ENCODE results near the gene TCP1. TPM values are rescaled to one million over a fixed set of nuclear protein-coding genes. Genes with fewer than 3 reads are reported as not detected.

Gene TCP1
- total RNA-seq, 1 donor from 2014 or later, result 112 TPM

DNA sequence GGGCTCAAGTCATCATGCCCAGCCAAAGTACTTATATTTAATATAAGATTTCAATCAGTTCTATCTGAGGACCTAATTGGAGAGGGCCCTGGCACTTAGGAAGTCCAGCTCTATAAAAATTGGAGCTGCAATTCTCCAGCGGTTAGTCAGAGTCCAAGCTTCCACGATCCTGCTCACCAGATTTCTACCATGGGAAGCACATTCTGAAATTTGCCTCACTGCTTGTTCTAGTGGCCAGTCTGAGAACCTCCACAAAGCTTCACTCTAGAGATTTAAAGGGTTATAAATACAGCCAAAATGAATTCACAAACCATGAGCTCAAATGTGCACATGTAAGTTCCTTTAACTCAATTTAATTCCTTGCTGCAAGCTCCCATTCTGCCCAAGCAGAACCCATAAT lies 44.2 kb upstream of the TCP1 start:
- DNase-seq (no peak), ATAC-seq (no peak)
- H3K4me1 ChIP-seq, result no peaks in the 10 kb centered on the region
- no peaks in the 10 kb centered on the region for H3K27me3 ChIP-seq (ENCODE audit: low read depth)
- intact Hi-C loops (cut with DNase I), result no loop called here
- no peaks in the 10 kb centered on the region for H3K36me3 ChIP-seq
- no peak overlapping the region for H3K4me3 ChIP-seq
- no peak for TF ChIP-seq CTCF (IDR thresholded peaks at IDR 0.05)
- no peak overlapping the region for H3K27ac ChIP-seq
- no peaks in the 10 kb centered on the region for H3K9me3 ChIP-seq

- Histone ChIP-seq H3K4me1 (no peaks in the 10 kb centered on the region), H3K4me3 (no peak overlapping the region), H3K27ac (no peak overlapping the region), H3K9me3 (no peaks in the 10 kb centered on the region), H3K36me3 (no peaks in the 10 kb centered on the region), H3K27me3 (ENCODE audit: low read depth) (no peaks in the 10 kb centered on the region)
- no peak for TF ChIP-seq CTCF (IDR thresholded peaks at IDR 0.05)
- no peak for ATAC-seq
- DNase-seq, result no peak
- intact Hi-C loops (cut with DNase I), result no loop called here
Observed at GRCh38 chr6:159832946-159833345, 43.5 kb upstream of the TCP1 start.

DNA sequence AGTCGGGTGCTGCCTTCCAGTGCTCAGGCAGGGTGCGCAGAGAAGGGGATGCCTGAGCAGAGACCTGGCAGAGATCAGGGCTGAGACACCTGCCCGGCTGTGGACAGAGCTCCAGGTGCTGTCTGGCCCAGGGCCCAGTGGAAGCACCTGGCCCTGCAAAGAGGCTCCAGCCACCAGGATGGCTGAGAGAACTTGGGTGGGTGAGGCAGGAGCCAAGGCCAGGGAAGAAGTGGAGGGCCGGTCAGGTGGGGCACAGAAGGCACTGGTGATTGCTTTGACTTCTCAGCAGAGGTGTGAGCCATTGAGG lies 41.9 kb upstream of the TCP1 start:
- no peak for ATAC-seq
- Histone ChIP-seq H3K4me1 (no peaks in the 10 kb centered on the region), H3K27me3 (ENCODE audit: low read depth) (no peaks in the 10 kb centered on the region), H3K9me3 (no peaks in the 10 kb centered on the region), H3K4me3 (no peak overlapping the region), H3K36me3 (no peaks in the 10 kb centered on the region), H3K27ac (no peak overlapping the region)
- TF ChIP-seq CTCF (IDR thresholded peaks at IDR 0.05), result no peak
- intact Hi-C loops (cut with DNase I), result no loop called here
- peak; percentile 43 for DNase-seq

- intact Hi-C loops (cut with DNase I), result no loop called here
- no peaks in the 10 kb centered on the region for H3K27me3 ChIP-seq (ENCODE audit: low read depth)
- no peak for TF ChIP-seq CTCF (IDR thresholded peaks at IDR 0.05)
Observed at GRCh38 chr6:159830501-159831372, 41.3 kb upstream of the TCP1 start.

DNA sequence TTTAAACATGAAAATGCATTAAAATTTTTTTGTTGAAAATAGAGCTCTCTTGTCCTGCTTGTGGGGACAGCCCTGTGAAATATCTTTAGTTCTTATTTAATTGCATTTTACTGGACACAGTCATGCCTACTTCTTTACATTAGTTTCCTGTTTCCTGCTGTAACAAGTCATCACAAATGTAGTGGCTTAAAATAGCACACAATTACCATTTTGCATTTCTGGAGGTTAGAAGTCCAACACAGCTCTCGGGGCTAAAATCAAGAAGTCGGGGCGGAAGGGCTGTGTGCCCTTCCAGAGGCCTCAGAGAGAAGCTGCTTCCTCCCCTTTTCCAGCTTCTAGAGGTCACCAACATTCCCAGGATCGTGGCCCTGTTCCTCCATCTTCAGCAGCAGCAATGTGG lies 40.1 kb upstream of the TCP1 start:
- DNase-seq, result peak; percentile 2
- no peak overlapping the region for H3K27ac ChIP-seq
- ATAC-seq, result no peak
- H3K4me1 ChIP-seq, result no peaks in the 10 kb centered on the region
- H3K4me3 ChIP-seq, result no peak overlapping the region
- no peaks in the 10 kb centered on the region for H3K9me3 ChIP-seq
- intact Hi-C loops (cut with DNase I), result no loop called here
- H3K27me3 ChIP-seq (ENCODE audit: low read depth), result no peaks in the 10 kb centered on the region
- TF ChIP-seq CTCF (IDR thresholded peaks at IDR 0.05), result no peak
- no peaks in the 10 kb centered on the region for H3K36me3 ChIP-seq

More at GRCh38 chr6:159830501-159831372, 41.3 kb upstream of the TCP1 start:
- DNase-seq, result no peak
- Histone ChIP-seq H3K27ac (no peak overlapping the region), H3K9me3 (no peaks in the 10 kb centered on the region), H3K4me3 (no peak overlapping the region), H3K4me1 (no peaks in the 10 kb centered on the region), H3K36me3 (no peaks in the 10 kb centered on the region)
- ATAC-seq, result no peak

All from lower lobe of right lung (tissue), 2 donors.